ENCODE data around the gene MICB.

The MICB gene

DNA sequence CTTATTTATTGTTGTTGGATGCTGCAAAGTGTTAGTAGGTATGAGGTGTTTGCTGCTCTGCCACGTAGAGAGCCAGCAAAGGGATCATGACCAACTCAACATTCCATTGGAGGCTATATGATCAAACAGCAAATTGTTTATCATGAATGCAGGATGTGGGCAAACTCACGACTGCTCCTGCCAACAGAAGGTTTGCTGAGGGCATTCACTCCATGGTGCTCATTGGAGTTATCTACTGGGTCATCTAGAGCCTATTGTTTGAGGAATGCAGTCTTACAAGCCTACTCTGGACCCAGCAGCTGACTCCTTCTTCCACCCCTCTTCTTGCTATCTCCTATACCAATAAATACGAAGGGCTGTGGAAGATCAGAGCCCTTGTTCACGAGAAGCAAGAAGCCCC lies 12.1 kb downstream of the MICB start:
- DNase-seq (ENCODE audit: low spot score): no peak

DNA sequence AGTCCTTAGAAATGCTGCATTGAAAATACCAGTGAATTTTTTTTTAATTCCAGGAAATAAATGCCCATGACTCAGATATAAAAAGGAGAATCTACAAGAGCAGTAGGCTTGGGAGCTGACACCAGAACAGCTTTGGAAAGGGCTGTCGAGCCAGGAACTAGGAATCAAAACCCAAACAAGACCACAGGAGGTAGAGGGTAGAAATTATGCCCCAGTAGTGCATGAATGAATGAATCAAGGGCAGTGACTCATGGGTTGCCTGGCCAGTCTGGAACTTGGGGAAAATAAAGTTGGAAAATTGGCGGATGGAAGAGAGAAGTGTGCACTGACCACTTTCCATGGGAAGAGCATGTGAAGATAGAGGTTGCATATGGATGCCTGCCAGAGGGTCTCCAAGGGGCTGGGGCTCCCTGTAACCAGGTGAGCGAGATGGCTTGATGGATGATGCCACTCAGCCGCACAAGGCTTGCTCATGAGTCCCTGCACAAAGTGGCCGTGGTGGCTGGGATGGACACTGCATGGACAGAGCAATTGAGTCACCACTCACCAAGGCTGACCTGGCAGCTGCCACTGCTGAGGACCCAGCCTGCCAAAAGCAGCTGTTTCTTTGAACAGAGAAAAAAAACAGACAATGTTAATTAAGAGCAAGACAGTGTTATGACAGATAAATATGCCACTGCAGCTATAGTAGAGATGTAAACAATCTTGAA lies 15.7 kb downstream of the MICB start:
- no peak for DNase-seq (ENCODE audit: low spot score)

DNA sequence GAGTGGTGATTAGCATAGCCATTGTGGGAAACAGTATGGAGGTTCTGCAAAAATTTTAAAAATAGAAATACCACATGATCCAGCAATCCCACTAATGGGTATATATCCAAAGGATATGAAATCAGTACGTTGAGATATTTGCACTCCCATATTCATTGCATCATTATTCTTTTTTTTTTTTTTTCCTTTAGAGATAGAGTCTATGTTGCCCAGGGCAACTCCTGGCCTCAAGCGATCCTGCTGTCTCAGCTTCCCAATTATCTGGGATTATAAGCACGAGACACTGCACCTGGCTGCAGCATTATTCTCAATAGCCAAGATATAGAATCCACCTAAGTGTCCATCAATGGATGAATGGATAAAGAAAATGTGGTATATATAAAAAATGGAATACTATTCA lies 23.9 kb downstream of the MICB start:
- DNase-seq (ENCODE audit: low spot score): no peak

DNA sequence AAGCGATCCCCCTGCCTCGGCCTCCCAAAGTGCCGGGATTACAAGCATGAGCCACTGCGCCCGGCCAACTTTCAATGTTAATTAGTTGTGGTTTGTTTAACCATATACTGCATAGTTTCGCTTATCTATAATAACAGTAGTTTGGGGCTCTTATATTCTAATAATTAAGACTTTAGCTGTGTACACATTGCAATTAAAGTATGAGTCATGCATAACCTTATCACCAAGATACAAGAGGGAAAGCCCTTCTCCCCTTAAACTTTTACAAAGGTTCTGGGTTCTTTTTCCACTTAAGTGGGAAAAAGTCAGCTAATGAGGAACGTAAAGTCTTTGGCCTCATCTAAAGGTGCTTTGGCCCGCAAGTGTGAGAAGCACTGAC lies 27.6 kb downstream of the MICB start:
- DNase-seq (ENCODE audit: low spot score): no peak

DNA sequence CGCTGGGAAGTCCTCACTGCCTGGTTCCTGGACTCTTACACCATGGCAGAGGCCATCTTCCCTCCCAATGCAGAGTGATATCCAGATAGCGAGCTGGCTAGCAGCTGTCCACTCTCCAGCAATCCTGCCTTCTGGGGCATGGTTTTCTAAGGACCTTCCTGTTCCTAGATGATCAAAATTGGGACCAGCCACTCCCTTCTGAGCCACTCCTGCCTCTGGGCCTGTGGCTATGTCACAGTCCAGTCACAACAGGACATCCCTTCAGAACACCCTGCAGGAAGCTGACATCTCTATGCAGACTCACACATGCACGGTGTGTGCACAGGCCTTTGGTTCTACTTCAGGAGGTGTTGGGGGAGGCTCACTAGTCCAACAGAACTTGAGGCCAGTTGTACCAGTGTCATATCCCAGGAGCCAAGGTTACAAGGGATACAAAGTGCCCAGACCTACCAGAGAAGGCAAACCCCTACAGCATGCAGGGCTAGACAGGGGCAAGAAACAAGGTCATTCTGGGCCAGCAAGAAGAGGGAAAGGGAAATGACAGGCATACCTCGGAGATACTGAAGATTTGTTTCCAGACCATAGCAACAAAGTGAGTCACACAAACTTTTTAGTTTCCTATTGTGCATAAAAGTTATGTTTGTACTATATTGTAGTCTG lies 28.1 kb downstream of the MICB start:
- DNase-seq (ENCODE audit: low spot score): no peak

DNA sequence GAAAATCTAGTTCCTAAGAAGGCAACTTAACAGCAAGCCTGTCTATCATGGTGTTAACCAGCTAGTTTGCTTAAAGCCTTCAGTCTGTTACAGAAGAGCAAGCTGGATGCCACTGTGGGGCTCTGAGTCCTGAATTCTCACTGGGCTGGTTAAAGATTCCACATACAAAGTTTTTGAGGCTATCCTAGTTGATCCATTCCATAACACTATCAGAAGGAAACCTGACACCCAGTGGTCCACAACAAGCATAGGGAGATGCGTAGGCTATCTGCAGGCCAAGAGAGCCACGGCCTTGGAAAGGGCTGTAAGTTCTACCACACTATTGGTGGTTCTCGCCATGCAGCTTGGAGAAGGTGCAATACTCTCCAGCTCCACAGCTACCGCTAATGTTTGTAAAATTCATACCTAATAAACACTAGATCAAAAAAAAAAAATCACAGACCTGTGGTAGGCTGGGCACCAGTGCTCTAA lies 30.4 kb downstream of the MICB start:
- no peak for DNase-seq (ENCODE audit: low spot score)

DNA sequence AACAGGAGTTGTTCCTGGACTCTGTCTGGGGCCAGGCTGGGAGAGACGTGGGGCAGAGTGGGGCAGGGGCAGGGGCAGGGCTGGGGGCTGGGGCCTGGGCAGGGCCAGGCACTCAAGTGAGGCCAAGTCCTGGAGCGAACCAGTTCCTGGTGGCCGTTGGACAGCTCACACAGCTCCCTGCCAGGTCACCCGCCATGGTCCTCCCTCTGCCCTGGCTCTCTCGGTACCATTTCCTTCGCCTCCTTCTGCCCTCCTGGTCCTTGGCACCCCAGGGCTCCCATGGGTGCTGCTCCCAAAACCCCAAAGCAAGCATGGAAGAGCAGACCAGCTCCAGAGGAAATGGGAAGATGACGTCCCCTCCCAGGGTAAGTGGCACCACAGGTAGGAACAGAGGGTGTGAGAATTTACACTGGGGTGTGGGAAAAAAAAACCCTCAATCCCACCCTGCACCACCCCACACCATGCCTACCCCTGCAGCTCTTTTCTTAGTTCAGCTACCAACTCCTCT lies 30.9 kb downstream of the MICB start, which contains the start of gene MCCD1:
TSS of gene MCCD1 (plus strand) at position 142 of the 508 bp plus-strand sequence. CDS start at position 195, 53 bp downstream.
- no peak for DNase-seq (ENCODE audit: low spot score)

DNA sequence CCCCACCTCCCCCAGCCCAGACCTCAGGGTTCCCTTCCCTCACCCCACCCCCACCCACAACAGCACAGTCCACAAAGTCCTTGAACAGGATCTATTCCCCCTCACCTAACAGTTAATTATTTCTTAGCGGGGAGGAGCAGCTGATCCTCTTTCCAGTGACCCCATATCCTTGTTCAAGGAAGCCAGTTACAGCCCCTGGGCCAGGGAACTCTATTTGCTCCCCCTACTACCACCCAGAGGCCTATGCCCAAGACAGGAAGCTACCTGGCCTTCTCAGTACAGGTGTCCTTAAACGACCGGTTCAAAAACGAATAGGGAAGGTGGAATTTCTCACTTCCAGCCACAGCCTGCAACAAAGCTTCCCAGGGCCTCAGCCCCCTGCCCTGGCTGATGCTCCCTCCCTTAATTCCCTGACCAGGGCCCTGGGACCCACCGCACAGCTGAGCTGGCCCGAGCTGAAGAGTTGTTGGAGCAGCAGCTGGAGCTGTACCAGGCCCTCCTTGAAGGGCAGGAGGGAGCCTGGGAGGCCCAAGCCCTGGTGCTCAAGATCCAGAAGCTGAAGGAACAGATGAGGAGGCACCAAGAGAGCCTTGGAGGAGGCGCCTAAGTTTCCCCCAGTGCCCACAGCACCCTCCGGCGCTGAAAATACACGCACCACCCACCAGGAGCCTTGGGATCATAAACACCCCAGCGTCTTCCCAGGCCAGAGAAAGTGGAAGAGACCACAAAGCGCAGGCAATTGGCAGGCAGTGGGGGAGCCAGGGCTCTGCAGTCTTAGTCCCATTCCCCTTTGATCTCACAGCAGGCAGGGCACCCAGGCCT lies 31.6 kb downstream of the MICB start:
- no peak for DNase-seq (ENCODE audit: low spot score)

DNA sequence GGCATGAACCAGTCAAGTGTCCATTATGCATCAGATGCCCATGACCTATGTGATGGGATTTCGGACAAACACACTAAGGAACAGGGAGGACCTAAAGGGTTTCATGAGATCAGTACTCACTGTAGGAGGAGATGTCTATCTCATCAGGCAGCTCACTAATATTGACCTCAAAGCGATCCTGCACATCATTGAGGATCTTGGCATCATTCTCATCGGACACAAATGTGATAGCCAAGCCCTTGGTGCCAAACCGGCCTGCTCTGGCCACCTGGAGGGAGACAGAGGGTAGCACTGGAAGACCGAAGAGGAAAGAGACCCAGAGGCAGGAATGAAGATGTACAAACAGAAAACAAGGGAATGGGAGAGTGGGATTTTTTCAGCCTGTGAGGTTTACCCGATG lies 32.7 kb downstream of the MICB start:
- DNase-seq (ENCODE audit: low spot score): no peak

DNA sequence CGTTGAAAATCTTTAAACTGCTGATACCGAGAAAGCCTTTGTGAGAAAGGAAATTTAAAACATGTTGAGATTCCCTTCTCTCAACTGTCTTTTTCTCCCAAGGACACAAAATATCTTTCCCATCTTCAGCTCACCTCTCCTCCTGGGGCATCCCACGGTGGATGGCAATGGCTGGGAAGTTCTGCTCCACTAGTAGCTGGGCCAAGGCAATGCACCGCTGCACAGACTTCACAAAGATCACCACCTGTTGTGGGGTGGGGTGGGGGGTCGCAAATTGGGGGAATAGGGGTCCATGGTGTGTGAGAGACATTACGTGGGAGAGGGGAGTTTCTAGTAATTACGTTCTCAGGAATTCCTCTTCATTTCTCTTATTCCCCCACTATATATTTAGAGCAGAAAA lies 33.2 kb downstream of the MICB start:
- DNase-seq (ENCODE audit: low spot score): no peak

DNA sequence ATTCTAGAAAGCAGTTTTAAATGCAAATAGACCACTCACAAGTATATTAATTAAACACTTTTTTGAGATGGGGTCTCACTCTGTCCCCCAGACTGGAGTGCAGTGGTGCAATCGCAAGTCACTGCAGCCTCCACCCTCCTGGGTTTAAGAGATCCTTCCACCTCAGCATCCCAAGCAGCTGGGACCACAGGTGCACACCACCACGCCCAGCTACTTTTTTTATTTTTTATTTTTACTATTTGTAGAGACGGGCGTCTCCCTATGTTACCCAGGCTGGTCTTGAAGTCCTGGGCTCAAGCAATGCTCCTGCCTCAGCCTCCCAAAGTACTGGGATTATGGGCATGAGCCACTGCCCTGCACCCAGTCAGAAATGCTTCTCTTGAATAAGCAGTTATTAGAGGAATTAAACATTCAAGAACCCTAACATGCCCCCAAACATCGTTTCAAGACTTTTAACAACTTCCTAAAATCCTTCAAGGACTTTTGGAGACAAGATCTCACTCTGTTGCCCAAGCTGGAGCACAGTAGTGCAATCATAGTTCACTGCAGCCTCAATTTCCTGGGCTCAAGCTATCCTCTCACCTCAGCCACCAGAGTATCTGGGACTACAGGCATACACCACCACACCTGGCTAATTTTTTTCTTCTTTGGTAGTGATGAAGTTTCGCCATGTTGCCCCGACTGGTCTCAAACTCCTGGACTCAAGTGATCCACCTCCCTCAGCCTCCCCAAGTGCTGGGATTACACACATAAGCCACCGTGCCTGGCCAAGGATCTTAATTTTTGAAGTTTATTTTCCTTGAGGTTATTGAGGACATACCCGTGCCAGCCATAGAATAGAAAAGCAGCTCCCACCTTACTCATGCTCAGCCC lies 34.1 kb downstream of the MICB start:
- no peak for DNase-seq (ENCODE audit: low spot score)

DNA sequence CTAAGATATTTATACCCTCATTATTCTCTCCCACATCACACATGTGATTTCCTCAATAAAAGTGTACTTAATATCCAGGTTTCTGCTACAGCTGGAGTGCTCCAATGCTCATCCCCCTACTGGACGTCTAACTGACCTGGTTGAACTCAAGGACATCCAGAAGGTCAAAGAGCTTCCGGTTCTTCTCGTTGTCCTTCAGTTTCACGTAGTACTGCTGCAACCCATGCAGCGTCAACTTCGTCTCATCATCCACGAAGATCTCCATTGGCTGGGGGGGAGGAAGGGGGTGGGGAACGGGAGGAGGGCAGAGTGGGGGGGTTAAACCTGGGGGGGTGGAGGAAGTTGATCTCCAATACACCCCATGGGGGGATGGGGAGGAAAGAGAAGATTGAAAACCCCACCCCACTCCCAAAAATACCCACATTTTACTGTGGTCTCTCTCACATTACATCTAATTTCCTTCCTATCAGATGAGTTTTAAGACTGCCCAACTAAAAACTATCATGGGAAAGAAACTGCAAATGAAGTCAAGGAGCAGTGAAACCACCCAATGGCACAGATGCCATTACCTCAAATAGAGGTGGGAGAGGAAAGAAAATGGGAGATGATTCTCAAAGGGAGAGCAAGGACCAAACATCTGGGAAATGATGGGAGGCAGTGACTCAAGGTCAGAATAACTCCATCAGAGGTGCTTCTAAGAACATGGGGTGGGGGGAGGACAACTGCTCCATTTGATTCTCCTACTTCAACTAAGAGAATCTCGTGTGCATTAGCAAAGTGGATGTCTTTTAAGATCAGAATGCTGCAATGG lies 34.9 kb downstream of the MICB start:
- DNase-seq (ENCODE audit: low spot score): no peak

DNA sequence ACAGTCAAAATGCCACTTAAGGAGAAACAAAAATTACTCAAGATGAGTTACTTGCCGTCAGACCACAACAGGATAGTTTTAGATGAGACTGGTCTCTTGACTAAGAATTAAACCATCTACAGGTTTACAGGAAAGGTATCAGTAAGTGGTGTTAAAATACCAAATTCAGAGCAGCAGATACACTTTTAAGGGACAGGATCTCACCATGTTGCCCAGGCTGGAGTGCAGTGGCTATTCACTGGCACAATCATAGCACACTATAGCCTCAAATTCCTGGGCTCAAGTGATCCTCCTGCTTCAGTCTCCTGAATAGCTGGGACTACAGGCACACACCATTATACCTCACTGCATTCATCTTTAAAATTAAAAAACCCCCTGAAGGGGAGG lies 35.5 kb downstream of the MICB start:
- DNase-seq (ENCODE audit: low spot score): no peak

DNA sequence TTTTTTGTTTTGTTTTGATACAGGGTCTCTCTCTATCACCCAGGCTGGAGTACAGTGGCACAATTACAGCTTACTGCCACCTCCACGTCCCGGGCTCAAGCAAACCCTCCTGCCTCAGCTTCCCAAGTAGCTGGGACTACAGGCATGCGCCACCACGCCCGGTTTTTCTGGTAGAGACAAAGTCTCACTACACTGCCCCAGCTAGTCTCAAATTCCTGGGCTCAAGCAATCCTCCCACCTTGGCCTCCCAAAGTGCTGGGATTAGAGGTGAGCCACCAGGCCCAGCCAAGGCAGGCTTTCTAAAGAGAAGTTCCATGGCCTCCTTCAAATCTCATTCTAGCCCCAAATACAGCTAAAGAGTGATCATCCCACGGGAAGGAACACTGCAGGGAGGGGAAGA lies 36.1 kb downstream of the MICB start:
- DNase-seq (ENCODE audit: low spot score): no peak

DNA sequence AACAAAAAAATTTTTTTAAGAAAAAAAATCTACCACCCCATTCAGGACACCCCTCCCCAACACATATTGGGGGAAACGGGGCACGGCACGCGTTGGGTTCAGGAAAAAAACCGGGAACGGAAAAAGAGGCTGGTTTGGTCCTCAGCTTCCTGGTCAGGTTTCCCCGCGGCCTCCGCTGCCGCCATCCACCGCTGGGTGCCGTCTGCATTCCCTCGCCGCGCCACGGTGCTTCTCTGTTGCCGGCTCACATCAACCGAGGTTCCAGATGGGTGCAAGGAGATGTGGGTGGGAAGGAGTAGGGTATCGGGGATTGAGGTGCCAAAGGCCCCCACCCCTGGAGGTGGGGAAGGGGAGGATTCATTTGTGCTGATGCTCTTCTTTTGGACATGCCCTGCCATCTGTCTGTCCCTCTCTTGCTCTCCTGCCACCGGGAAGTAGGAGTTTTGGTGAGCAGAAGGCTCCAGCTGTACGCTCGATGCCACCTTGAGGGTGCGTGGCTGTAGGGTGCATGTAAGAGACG lies 36.6 kb downstream of the MICB start:
- DNase-seq (ENCODE audit: low spot score): no peak

DNA sequence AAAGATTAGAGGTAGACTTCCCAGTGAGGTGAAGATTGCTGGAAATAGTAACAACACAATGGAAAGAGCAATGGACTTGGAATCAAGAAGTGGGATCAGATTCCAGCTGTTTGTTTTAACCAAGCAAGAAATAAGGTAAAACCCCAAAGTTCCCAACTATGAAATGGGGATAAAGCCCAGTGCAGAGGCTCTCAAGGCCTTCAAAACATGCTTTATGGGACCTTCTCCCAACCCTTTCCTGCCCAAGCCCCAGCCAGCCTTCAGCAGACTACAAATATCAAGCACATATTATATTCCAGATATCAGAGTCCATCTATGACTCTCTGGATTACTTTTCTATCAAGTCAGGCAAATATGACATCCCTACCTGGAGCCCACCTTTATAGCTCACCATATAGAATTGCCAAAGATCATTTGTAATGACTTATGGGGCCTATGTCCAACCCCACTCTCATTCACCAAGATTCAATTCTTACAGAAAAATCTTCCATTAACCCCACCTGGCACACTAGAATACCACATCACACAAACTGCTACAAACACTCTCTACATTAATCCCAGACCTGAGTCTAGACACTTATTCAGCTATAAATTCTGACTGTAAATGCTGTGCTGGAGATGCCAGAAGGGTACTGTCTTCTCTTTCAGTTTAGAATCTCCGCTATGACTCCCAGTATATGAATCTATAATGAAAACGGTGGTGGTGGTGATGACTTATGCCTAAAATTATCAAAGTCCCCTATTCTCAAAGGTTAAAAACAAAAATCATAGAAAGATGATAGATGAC lies 37.8 kb downstream of the MICB start:
- DNase-seq (ENCODE audit: low spot score): no peak

DNA sequence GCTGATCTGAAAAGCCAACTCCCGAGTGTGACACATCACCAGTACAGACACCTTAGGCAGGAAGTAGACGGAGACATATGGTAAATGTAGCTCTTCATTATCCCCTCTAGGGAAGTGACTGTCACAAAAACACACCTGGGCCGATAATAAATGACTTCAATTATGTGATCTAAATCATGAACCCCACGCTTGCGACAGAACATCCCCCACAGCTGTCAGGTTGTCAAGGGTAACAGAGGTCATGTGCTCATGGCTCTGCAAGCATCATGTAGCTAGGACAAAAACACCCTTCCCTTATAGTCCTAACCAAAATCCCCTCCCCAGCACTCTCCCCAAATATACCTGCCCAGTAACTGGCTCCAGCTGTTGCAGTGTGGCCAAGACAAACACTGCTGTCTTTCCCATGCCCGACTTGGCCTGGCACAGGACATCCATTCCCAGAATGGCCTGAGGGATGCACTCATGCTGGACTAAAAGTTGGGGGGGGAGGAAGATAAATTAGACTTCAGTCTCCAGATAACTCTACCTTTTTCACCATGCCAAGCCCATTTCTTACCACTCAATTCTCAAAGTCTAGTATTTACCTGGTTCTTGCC lies 41.0 kb downstream of the MICB start:
- DNase-seq (ENCODE audit: low spot score): no peak

DNA sequence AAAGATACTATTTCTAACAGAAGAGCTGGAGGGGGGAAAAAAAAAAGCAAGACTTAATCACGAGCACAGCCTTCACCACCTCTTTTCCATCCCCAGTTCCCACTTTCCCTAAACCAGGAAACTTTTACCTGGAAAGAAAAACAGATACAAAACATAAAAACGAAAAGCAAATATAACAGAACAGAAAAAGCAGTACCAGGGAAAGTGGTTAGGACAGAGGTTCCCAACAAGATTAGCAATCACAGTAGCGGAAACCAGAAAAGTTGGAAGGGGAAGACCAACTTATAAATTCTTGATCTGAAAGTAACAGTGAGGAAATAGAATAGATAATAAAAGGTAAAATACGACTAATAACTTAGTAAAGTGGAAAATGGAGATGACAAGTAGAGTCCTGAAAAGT lies 42.7 kb downstream of the MICB start:
- no peak for DNase-seq (ENCODE audit: low spot score)

DNA sequence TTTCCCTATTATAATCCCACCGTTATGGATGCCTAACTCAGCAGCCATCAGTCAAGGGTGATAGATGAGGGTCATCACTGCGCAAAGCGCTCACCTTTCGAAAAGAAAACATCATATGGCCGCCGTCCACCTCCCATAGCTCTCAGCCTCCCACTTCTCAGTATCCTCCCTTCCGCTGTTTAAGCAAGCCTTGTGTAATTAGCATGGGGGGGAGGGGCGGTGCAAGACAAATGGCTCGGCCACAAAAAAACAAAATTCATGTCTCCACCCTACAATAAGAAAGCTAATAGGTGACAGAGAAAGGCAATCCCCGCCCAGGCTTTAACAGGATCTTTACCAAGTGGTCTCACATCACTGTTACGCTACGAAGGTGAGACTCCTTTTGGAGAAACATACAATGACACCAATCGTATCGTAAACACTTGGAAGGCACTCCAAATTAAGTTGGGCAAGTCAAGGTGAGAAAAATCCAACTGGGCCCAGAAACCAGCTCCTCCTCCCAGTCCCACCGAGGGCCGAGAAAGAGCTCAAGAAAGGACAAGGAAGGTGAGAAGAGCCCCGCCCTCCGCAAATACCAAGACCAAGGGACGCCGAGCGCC lies 43.2 kb downstream of the MICB start:
- no peak for DNase-seq (ENCODE audit: low spot score)
